GM12801 (cell line): ENCODE measurements around the gene SRCAP.

Experiments
- CTCF ChIP-seq: IDR thresholded peaks from one replicate; pipeline ENCODE4 v1.5.1; 2011; ENCODE audit warnings: control low read depth; ENCODE audit not compliant: insufficient read length; ENCODE audit errors: extremely low read depth

The SRCAP gene

GRCh38 chr16:30710971-30711370 is 12.0 kb downstream of the SRCAP start:
- TF ChIP-seq CTCF: no peak

DNA sequence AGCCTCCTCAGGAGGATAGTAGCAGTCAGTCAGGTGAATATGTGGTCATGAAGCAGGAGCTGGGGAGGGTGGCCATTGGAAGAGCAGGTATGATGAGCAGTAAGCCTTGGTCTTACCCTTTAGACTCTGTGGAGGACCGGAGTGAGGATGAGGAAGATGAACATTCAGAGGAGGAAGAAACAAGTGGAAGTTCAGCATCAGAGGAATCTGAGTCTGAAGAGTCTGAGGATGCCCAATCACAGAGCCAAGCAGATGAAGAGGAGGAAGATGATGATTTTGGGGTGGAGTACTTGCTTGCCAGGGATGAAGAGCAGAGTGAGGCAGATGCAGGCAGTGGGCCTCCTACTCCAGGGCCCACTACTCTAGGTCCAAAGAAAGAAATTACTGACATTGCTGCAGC is 12.7 kb downstream of the SRCAP start:
- TF ChIP-seq CTCF: no peak

DNA sequence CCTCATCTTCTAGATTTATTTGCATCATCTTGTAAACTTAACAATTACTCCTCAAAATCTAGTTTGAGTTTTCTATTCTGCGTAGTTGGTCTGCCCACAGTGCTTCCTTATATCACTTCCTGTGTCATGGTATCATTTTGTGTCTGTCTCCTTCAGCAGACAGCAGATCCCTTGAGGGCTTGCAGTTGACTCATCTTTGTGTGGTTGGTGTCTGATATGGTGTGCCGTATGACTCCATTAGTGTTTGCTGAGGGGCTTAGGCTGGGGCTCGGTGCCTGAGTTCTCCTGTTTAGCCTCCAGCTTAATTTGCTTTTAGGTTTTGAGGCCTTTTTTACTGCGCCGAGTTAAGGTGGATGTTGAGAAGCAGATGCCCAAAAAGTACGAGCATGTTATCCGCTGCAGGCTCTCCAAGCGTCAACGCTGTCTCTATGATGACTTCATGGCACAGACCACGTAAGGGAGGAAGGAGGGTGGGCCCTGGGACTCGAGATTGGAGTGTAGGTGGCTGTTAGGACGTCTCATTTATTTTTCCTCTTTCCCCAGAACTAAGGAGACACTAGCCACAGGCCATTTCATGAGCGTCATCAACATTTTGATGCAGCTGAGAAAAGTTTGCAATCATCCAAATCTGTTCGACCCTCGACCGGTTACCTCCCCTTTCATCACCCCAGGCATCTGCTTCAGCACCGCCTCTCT is 16.9 kb downstream of the SRCAP start:
- no peak for TF ChIP-seq CTCF

DNA sequence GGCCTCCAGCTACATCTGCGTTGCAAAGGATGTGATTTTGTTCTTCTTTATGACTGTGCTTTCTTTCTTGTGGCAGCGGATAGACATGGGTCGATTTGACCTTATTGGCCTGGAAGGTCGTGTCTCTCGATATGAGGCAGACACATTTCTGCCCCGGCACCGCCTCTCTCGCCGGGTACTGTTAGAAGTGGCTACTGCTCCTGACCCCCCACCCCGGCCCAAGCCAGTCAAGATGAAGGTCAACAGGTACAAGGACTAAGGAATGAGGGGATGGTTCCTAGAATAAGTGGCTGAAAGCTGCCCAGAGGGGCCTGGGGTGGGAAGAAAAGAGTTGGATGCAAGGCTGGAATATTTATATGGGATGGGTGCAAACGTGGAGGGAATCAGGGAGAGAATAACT is 21.1 kb downstream of the SRCAP start:
- TF ChIP-seq CTCF: no peak

DNA sequence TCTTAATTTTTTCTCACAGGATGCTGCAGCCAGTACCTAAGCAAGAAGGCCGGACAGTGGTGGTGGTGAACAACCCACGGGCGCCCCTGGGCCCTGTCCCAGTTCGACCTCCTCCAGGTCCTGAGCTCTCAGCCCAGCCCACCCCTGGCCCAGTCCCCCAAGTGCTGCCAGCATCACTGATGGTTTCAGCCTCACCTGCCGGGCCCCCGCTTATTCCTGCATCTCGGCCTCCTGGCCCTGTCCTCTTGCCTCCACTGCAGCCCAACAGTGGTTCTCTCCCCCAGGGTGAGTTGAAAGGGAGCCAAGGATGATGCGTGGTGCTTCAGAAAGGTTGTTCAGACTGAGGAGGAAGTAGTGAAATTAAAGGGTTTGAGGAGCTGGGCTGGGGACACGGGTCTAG is 21.7 kb downstream of the SRCAP start:
- TF ChIP-seq CTCF: no peak

DNA sequence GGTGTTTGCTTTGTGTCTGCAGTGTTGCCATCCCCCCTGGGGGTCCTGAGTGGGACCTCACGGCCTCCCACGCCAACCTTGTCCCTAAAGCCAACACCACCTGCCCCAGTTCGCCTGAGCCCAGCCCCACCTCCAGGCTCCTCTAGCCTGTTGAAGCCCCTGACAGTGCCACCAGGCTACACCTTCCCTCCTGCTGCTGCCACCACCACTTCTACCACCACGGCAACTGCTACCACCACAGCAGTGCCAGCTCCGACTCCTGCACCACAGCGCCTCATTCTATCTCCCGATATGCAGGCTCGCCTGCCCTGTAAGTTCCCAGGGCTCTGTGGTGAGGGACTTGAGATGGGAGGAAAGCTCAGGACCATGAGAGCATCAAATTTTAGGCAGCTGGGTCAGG is 22.2 kb downstream of the SRCAP start:
- TF ChIP-seq CTCF: no peak

GRCh38 chr16:30721606-30722005 is 22.6 kb downstream of the SRCAP start:
- TF ChIP-seq CTCF: no peak

DNA sequence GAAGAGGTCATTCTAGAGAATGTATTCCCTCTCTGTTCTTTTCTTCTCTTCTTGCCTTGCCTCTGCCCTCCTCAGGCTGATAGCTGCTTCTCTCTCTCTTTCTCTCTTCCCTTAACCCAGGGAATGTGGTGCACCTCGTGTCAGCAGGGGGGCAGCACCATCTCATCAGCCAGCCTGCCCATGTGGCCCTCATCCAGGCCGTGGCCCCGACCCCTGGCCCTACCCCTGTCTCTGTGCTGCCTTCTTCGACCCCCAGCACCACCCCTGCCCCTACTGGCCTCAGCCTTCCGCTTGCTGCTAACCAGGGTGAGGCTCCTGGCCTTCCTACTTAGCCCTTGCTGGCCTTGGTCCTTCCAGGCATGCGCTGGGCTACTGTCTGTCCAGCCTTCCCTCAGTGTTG is 23.5 kb downstream of the SRCAP start:
- no peak for TF ChIP-seq CTCF
